DND-41 (cell line): Measurements from ENCODE around the gene MRPS2.

Experiments used
- EZH2 ChIP-seq: IDR thresholded peaks from 3 replicates; pipeline ENCODE4 v1.6.1; 2012; ENCODE audit warnings: borderline replicate concordance, low read depth, mild to moderate bottlenecking, moderate library complexity, low read length, inconsistent platforms; ENCODE audit not compliant: severe bottlenecking
- TF ChIP-seq, protein P1 (sequence below): IDR thresholded peaks from 2 replicates; pipeline ENCODE4 v1.5.1; 2012; ENCODE audit warnings: borderline replicate concordance, low read length, moderate library complexity, mild to moderate bottlenecking; ENCODE audit not compliant: poor library complexity, severe bottlenecking; ENCODE audit errors: extremely low read depth

DNA sequence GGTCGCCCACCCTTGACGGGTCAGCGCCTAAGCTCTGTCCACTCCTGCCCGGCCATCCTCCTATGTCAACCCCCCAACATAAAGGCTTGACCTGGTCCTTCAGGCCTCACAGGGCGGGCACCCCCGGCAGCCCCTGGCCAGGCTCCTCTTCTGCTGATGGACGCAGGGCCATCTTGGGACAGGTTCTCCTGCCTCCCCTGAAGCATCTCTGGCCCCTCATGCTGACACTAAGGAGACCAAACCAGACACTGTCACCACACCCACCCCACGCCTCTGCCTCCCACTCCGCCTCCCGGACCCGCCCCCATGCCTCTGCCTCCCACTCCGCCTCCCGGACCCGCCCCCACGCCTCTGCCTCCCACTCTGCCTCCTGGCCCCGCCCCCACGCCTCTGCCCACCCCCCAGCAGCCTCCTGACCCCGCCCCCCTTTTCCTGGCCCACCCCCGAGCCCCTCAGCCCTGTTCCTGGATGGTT, 52.3 kb downstream of the MRPS2 start:
- TF ChIP-seq, protein P1, sequence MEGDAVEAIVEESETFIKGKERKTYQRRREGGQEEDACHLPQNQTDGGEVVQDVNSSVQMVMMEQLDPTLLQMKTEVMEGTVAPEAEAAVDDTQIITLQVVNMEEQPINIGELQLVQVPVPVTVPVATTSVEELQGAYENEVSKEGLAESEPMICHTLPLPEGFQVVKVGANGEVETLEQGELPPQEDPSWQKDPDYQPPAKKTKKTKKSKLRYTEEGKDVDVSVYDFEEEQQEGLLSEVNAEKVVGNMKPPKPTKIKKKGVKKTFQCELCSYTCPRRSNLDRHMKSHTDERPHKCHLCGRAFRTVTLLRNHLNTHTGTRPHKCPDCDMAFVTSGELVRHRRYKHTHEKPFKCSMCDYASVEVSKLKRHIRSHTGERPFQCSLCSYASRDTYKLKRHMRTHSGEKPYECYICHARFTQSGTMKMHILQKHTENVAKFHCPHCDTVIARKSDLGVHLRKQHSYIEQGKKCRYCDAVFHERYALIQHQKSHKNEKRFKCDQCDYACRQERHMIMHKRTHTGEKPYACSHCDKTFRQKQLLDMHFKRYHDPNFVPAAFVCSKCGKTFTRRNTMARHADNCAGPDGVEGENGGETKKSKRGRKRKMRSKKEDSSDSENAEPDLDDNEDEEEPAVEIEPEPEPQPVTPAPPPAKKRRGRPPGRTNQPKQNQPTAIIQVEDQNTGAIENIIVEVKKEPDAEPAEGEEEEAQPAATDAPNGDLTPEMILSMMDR = no peak
- TF ChIP-seq EZH2 = no peak
